Central memory CD8-positive, alpha-beta T cell (primary cell): ENCODE measurements around the gene HYKK.

Source experiments
- ATAC-seq: fragments of 150-1000 bp; cut with Tn5 transposase; replicated peaks from 2 replicates; pipeline ENCODE4 v1.10.0; 2022; ENCODE audit warnings: mild to moderate bottlenecking, moderate FRiP score, moderate number of reproducible peaks; ENCODE audit not compliant: poor library complexity, severe bottlenecking; ENCODE audit errors: extremely low read depth
- DNase-seq, 2 donors: peaks; one replicate each; pipeline ENCODE4 v3.0.0; 2021; ENCODE audit warnings: low spot score in 2 of 2
- H3K27ac Mint-ChIP-seq: one replicate; pipeline ENCODE4 v1.8.0; 2022; ENCODE audit warnings: low read depth, mild to moderate bottlenecking, moderate library complexity, mixed read lengths
- H3K27me3 Mint-ChIP-seq: one replicate; pipeline ENCODE4 v1.8.0; 2022; ENCODE audit warnings: mixed read lengths
- H3K36me3 Mint-ChIP-seq: one replicate; pipeline ENCODE4 v1.8.0; 2022; ENCODE audit warnings: mild to moderate bottlenecking, moderate library complexity, mixed read lengths; ENCODE audit not compliant: insufficient read depth
- H3K4me1 Mint-ChIP-seq: one replicate; pipeline ENCODE4 v1.8.0; 2022; ENCODE audit warnings: mixed read lengths
- H3K4me3 Mint-ChIP-seq: one replicate; pipeline ENCODE4 v1.8.0; 2022; ENCODE audit warnings: mild to moderate bottlenecking, moderate library complexity, mixed read lengths
- H3K9me3 Mint-ChIP-seq: one replicate; pipeline ENCODE4 v1.8.0; 2022; ENCODE audit warnings: mixed read lengths

The HYKK gene

DNA sequence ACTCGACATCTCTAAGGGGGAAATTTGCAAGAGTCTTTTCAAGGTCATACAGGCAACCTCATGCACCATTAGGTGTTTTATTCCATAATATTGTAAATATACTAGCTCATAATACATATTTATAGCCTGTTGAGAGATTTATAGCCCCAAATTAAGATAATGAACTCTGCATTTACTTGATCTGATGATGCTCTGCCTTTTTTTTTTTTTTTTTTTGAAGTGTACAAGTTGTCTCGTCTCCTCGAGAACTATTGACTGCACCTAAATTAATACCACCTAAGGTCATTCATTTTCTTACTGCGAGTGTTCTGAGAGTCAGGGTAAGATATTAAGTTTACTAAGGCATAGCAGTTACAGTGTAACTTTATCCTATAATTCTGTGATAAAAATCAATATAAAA lies 64.0 kb downstream of the HYKK start:
- no peak overlapping the region for H3K27ac Mint-ChIP-seq
- no peak for DNase-seq
- no peaks in the 10 kb centered on the region for H3K9me3 Mint-ChIP-seq
- no peaks in the 10 kb centered on the region for H3K36me3 Mint-ChIP-seq
- no peak for ATAC-seq
- H3K4me1 Mint-ChIP-seq, result peaks cover 4% of the 10 kb centered on the region
- H3K4me3 Mint-ChIP-seq, result no peak overlapping the region
- peaks cover 7% of the 10 kb centered on the region for H3K27me3 Mint-ChIP-seq

DNA sequence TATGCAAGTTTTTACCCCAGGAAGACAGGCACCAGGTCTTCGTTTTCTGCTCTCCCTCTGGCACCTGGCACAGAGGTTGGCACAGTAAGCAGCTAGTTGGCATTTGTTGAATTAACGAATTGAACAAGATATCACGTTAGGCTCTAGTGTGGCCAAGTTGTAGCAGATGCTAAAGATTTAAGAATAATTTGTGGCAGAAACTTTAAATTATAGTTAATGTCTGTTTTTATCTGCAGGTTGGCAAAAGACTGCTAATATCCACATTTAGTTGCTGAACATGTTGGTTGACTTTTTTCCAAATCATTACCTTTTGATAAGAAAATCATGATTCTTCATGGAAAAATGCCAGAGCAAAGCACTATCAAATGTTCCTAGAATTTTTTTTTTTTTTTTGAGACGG lies 66.0 kb downstream of the HYKK start:
- DNase-seq (no peak), ATAC-seq (no peak)
- Mint-ChIP-seq H3K4me1 (no peaks in the 10 kb centered on the region), H3K4me3 (no peak overlapping the region), H3K9me3 (no peaks in the 10 kb centered on the region), H3K27me3 (no peaks in the 10 kb centered on the region), H3K36me3 (no peaks in the 10 kb centered on the region), H3K27ac (no peak overlapping the region)

DNA sequence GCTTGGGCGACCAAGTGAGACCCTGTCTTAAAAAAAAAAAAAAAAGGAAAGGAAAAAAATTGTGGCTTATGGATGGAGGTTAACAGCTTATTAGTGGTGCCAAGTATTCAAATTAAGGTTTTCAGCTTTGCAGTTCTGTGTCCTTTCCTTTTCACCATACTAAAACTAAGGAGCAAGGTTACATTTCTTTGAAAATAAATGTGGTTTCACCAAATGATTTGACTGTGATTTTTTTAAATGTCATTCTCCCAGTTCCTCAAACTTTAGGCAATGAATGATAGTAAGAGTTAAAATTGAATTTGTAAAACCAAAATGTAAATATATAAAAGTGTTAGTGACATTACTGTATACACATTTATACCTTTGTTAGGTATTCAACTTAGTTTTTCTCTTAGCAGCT lies 67.6 kb downstream of the HYKK start:
- Mint-ChIP-seq H3K4me3 (no peak overlapping the region), H3K4me1 (no peaks in the 10 kb centered on the region), H3K36me3 (no peaks in the 10 kb centered on the region), H3K27me3 (no peaks in the 10 kb centered on the region), H3K9me3 (no peaks in the 10 kb centered on the region), H3K27ac (no peak overlapping the region)
- ATAC-seq (no peak), DNase-seq (no peak)
